Ovary (tissue), 9 donors: ENCODE results near the gene ZNF76. TPM values are rescaled to one million over a fixed set of nuclear protein-coding genes. Genes with fewer than 3 reads are reported as not detected.

Experiments
- DNase-seq, 5 donors: peaks; one replicate each; pipeline ENCODE4 v3.0.0-alpha.2; 2019 to 2020
- H3K27ac ChIP-seq, 2 donors: fragments of 200-600 bp; one replicate each; pipeline versions ENCODE4 v1.5.1 to v1.8.0; 2019 to 2022
- H3K27me3 ChIP-seq: fragments of 200-600 bp; one replicate; pipeline ENCODE4 v1.8.0; 2022
- H3K36me3 ChIP-seq: fragments of 200-600 bp; sonication (generic); one replicate; pipeline ENCODE4 v1.5.1; 2019
- H3K4me1 ChIP-seq: one replicate; pipeline ENCODE4 v1.8.1; 2013; ENCODE audit warnings: mild to moderate bottlenecking, moderate library complexity; ENCODE audit not compliant: insufficient read depth
- H3K4me3 ChIP-seq: fragments of 200-600 bp; sonication (generic); one replicate; pipeline ENCODE4 v1.5.1; 2017
- H3K9me3 ChIP-seq, 2 donors: fragments of 200-600 bp in 1 of 2; sonication (generic) in 1 of 2; one replicate each; pipeline versions ENCODE4 v1.5.1 to v1.8.1; 2013 to 2019; ENCODE audit warnings: mild to moderate bottlenecking in 1 of 2, moderate library complexity in 1 of 2
- EP300 ChIP-seq: sonication (generic); formaldehyde crosslinking; IDR thresholded peaks from one replicate; pipeline ENCODE4 v1.6.1; 2017; ENCODE audit warnings: antibody characterized with exemption
- POLR2A ChIP-seq: fragments of 450-650 bp; IDR thresholded peaks from one replicate; pipeline ENCODE4 v1.6.1; 2017; ENCODE audit warnings: antibody characterized with exemption, mild to moderate bottlenecking, moderate library complexity
- WGBS, 3 donors: extraction: QIAGEN DNeasy Blood & Tissue Kit in 1 of 3; methylation state at CpG; one replicate each; pipeline versions ENCODE4 v1.1.5 to v1.1.7; 2013 to 2017; 5-methylcytosine and 5-hydroxymethylcytosine counted together
- intact Hi-C, 4 donors: fragments of 100-400 bp; cut with DNase I; formaldehyde crosslinking; loops; one replicate each; pipeline versions ENCODE4 v1.11.0 to v1.15.1; 2022 to 2023
- polyA plus RNA-seq, 2 donors: library from polyadenylated mRNA; stranded (reverse); fragments of 200-250 nt in 1 of 2; fragments of 350-450 nt in 1 of 2; fragmentation: Illumina TruSeq in 1 of 2; extraction: RNeasy Lipid Tissue Mini Kit (QIAGEN cat#74804) in 1 of 2; gene quantifications; one replicate each; pipeline ENCODE4 v1.2.3, GENCODE V29; 2013 to 2014
- total RNA-seq, 7 donors: library from RNA; depleted of rRNA in 2 of 7; stranded (reverse); fragments of >200 nt in 2 of 7; fragmentation: NEBNext Ultra II Directional in 3 of 7; extraction: Animal tissue kit (Norgen Biotek cat#: 25700) in 3 of 7; gene quantifications; one replicate each; pipeline versions ENCODE4 v1.1.0 to v1.2.4, GENCODE V29; 2016 to 2023
- TF ChIP-seq, protein P1 (sequence below), 3 donors: fragments of 450-650 bp in 2 of 3; fragments of 200-600 bp in 1 of 3; IDR thresholded peaks; one replicate each; pipeline versions ENCODE4 v1.5.1 to v1.8.0; 2016 to 2022; ENCODE audit warnings: antibody characterized with exemption in 3 of 3, mild to moderate bottlenecking in 1 of 3
- donor health status: DM: no; HTN: no; CAD: no; lungs with moderate emphysema.
- donor health status: DM: no; HTN: no; CAD: no.
- donor health status: Bipolar disorder and iron deficiency.
- donor health status: DM: yes; HTN: yes; CAD: no.
- donor health status: DM: no; HTN: no; CAD: no.
- donor health status: DM: yes; HTN: yes; CAD: no.

Gene ZNF76
- total and polyA plus RNA-seq, 9 donors: 17.0 to 55.0 (median 42.8) TPM

DNA sequence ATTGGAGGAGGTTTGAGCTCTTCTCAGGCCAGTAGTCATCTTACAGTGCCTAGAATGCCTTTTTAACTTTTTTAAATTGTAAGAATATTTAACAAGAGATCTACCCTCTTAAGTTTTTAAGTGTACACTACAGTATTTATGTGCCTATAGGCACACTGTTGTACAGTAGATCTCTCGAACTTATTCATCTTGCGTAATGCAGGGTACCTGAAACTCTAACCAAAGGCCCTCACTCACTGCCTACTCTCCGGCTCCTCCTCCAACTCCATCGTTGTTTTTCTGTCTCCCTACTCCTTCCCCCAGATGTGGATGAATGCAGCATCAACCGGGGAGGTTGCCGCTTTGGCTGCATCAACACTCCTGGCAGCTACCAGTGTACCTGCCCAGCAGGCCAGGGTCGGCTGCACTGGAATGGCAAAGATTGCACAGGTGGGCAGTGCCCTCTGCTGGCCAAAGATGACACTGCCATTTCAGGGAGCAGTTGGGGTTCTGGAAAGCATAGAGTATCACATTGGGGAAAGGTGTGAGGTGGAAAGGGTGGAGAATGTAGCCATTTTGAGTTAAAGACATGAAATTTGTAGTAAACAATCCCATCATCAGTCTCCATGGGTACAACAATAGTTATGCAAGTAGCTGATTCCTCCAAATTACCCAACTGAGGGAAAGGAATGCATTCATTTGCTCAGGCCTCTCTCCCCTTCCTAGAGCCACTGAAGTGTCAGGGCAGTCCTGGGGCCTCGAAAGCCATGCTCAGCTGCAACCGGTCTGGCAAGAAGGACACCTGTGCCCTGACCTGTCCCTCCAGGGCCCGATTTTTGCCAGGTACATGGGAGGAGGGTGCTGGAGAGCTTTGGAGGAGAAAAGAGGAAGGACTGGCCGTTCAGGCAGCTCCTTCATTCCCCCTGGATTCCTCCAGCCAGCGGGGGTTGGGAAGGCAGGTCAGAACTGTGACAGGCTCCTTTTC is 18.4 kb upstream of the ZNF76 start:
- 45 to 48% (median 46%) methylated on average over 12 of the region's 12 CpGs for WGBS, 3 donors
- peak; percentile 57 to 82 (median 78) for DNase-seq
- no peaks in the 10 kb centered on the region for H3K27me3 ChIP-seq
- intact Hi-C loops: no loop called here
- H3K4me3 ChIP-seq: no peak overlapping the region
- no peaks in the 10 kb centered on the region for H3K4me1 ChIP-seq
- no peaks in the 10 kb centered on the region for H3K36me3 ChIP-seq
- no peaks in the 10 kb centered on the region for H3K9me3 ChIP-seq
- H3K27ac ChIP-seq: no peak overlapping the region
- TF ChIP-seq EP300: no peak
- TF ChIP-seq, protein P1, sequence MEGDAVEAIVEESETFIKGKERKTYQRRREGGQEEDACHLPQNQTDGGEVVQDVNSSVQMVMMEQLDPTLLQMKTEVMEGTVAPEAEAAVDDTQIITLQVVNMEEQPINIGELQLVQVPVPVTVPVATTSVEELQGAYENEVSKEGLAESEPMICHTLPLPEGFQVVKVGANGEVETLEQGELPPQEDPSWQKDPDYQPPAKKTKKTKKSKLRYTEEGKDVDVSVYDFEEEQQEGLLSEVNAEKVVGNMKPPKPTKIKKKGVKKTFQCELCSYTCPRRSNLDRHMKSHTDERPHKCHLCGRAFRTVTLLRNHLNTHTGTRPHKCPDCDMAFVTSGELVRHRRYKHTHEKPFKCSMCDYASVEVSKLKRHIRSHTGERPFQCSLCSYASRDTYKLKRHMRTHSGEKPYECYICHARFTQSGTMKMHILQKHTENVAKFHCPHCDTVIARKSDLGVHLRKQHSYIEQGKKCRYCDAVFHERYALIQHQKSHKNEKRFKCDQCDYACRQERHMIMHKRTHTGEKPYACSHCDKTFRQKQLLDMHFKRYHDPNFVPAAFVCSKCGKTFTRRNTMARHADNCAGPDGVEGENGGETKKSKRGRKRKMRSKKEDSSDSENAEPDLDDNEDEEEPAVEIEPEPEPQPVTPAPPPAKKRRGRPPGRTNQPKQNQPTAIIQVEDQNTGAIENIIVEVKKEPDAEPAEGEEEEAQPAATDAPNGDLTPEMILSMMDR (IDR thresholded peaks at IDR 0.05): peak; percentile 74 to 83 (median 79)

DNA sequence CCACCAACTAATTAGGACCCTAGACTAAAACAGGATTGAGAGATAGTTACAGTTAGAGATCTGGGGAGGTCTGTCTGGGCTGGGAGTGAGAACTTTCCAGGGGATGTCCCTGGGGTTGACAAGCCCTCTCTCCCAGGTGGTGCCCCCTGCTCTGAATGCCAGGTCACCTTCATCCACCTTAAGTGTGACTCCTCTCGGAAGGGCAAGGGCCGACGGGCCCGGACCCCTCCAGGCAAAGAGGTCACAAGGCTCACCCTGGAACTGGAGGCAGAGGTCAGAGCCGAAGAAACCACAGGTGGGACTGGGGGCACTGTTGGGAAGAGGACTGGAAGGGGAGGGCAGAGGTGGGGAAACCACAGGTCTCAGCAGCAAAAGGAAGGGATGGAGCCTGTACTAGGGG is 17.0 kb upstream of the ZNF76 start:
- Histone ChIP-seq H3K36me3 (no peaks in the 10 kb centered on the region), H3K27me3 (no peaks in the 10 kb centered on the region), H3K27ac (no peak overlapping the region), H3K4me3 (no peak overlapping the region), H3K4me1 (no peaks in the 10 kb centered on the region), H3K9me3 (no peaks in the 10 kb centered on the region)
- intact Hi-C loops: no loop called here
- WGBS, 3 donors: 78 to 86% (median 83%) methylated on average over 5 of the region's 5 CpGs
- TF ChIP-seq POLR2A: no peak
- TF ChIP-seq EP300: no peak
- TF ChIP-seq, protein P1 (IDR thresholded peaks at IDR 0.05): no peak
- no peak for DNase-seq

DNA sequence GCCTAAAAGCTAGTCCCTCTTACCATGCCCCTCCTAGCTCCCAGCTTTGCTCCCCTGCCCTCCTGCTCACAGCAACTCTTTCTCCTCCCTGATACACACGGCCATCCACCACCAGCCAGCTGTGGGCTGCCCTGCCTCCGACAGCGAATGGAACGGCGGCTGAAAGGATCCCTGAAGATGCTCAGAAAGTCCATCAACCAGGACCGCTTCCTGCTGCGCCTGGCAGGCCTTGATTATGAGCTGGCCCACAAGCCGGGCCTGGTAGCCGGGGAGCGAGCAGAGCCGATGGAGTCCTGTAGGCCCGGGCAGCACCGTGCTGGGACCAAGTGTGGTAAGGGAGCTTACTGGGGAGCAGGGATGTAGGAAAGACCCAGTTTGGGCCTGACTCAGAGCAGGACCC is 16.6 kb upstream of the ZNF76 start:
- H3K4me1 ChIP-seq: no peaks in the 10 kb centered on the region
- WGBS, 3 donors: 93 to 95% (median 93%) methylated on average over 13 of the region's 13 CpGs

DNA sequence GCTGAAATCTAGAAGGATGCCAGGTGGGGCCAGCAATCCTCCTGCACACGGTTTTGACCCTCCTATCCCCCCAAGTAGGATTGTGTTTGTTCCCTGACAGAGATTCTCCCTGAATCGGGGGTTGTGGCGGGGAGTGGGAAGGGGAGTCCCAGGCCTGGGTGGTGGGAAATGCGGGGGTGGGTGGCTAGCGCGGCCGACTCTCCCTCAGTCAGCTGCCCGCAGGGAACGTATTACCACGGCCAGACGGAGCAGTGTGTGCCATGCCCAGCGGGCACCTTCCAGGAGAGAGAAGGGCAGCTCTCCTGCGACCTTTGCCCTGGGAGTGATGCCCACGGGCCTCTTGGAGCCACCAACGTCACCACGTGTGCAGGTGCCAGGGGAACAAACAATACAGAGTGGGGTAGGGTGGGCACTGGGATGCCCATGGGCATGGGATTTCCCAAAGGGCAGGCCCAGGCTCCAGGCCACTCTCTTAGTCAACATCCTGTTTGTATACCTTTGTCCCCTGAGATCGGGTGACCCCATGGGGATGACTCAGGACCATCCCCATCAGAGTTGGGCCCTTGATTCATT is 16.1 kb upstream of the ZNF76 start:
- H3K27ac ChIP-seq: no peak overlapping the region
- intact Hi-C loops: no loop called here
- DNase-seq: no peak
- no peaks in the 10 kb centered on the region for H3K27me3 ChIP-seq
- no peak overlapping the region for H3K4me3 ChIP-seq
- no peaks in the 10 kb centered on the region for H3K36me3 ChIP-seq
- no peaks in the 10 kb centered on the region for H3K4me1 ChIP-seq
- 76 to 82% (median 82%) methylated on average over 17 of the region's 17 CpGs for WGBS, 3 donors
- TF ChIP-seq EP300 (no peak), POLR2A (no peak)
- TF ChIP-seq, protein P1 (IDR thresholded peaks at IDR 0.05): no peak
- no peaks in the 10 kb centered on the region for H3K9me3 ChIP-seq

More for the DNA sequence above, 16.6 kb upstream of the ZNF76 start:
- Histone ChIP-seq H3K36me3 (no peaks in the 10 kb centered on the region), H3K9me3 (no peaks in the 10 kb centered on the region), H3K4me3 (no peak overlapping the region), H3K27me3 (no peaks in the 10 kb centered on the region), H3K27ac (no peak overlapping the region)
- no peak for DNase-seq
- TF ChIP-seq EP300 (no peak), POLR2A (no peak)
- TF ChIP-seq, protein P1 (IDR thresholded peaks at IDR 0.05): no peak
- intact Hi-C loops: no loop called here
